GM12878 (cell line): ENCODE measurements around the gene MEGF9. TPM values are rescaled to one million over a fixed set of nuclear protein-coding genes. Genes with fewer than 3 reads are reported as not detected.

ENCODE experiments used
- ATAC-seq: fragments of 200-7000 bp; cut with Tn5 transposase; 3 replicates; pipeline ENCODE4 v1.9.1; 2020; ENCODE audit warnings: mild to moderate bottlenecking, moderate library complexity
- BruUV-seq: library from RNA; stranded (reverse); fragments of 400-500 nt; replicated peaks from 2 replicates; lab custom pipeline; 2021; lab: Mats Ljungman, UMichigan
- CTCF ChIA-PET: fragments of 300-600 bp; sonication (Branson Sonifier 250); formaldehyde crosslinking; extraction: SDS; loops from one replicate; lab custom pipeline; 2021; ENCODE audit warnings: inconsistent platforms; lab: Yijun Ruan, JAX
- POLR2A ChIA-PET: fragments of 350-600 bp; formaldehyde crosslinking; extraction: SDS; loops from one replicate; lab custom pipeline; 2021; ENCODE audit warnings: inconsistent platforms; lab: Charles Lee
- RAD21 ChIA-PET: fragments of 300-600 bp; sonication (Branson Sonifier 250); formaldehyde crosslinking; loops from one replicate; lab custom pipeline; 2023; ENCODE audit warnings: antibody characterized with exemption; ENCODE audit not compliant: unreplicated experiment; lab: Charles Lee
- SMC1A ChIA-PET: fragments of 300-600 bp; sonication (Branson Sonifier 250); formaldehyde crosslinking; loops from one replicate; lab custom pipeline; 2023; ENCODE audit not compliant: unreplicated experiment, uncharacterized antibody; lab: Charles Lee
- DNase-seq: peaks from one replicate; pipeline ENCODE4 v3.0.0-alpha.2; 2011; ENCODE audit warnings: low read depth, low spot score
- FAIRE-seq: peaks from 3 replicates; lab custom pipeline; 2011; peaks lifted over from hg19 to GRCh38; lab: Jason Lieb, UNC
- H2AFZ ChIP-seq: 2 replicates; pipeline ENCODE4 v1.6.0; 2011; ENCODE audit warnings: low read depth, low read length, control low read depth; ENCODE audit not compliant: control insufficient read depth
- H3K27ac ChIP-seq: 2 replicates; pipeline ENCODE4 v1.5.1; 2011; ENCODE audit warnings: control low read depth; ENCODE audit not compliant: control insufficient read depth, insufficient read depth
- H3K27me3 ChIP-seq, 2 experiments: replicated peaks in 1 of 2; 2 replicates each; pipeline versions ENCODE4 v1.6.0 to v1.6.1; 2011; ENCODE audit warnings: low read length in 1 of 2; ENCODE audit not compliant: control insufficient read depth in 2 of 2, insufficient read depth in 2 of 2
- H3K36me3 ChIP-seq, 2 experiments: 2 replicates each; pipeline ENCODE4 v1.5.1; 2011; ENCODE audit warnings: low read length in 1 of 2; ENCODE audit not compliant: control insufficient read depth in 2 of 2, insufficient read depth in 2 of 2
- H3K4me1 ChIP-seq: 2 replicates; pipeline ENCODE4 v1.6.1; 2011; ENCODE audit warnings: mild to moderate bottlenecking, low read length, moderate library complexity, mixed read lengths; ENCODE audit not compliant: control insufficient read depth, insufficient read depth
- H3K4me2 ChIP-seq: 2 replicates; pipeline ENCODE4 v1.6.0; 2011; ENCODE audit warnings: control low read depth; ENCODE audit not compliant: control insufficient read depth, insufficient read depth
- H3K4me3 ChIP-seq: fragments of 200-600 bp; sonication (generic); 2 replicates; pipeline ENCODE4 v1.5.1; 2016
- H3K79me2 ChIP-seq: 2 replicates; pipeline ENCODE4 v1.6.0; 2011; ENCODE audit warnings: low read length; ENCODE audit not compliant: control insufficient read depth, insufficient read depth
- H3K9ac ChIP-seq: 2 replicates; pipeline ENCODE4 v1.8.0; 2011; ENCODE audit warnings: low read length, control low read depth, mixed read lengths; ENCODE audit not compliant: control insufficient read depth, insufficient read depth
- H3K9me3 ChIP-seq: replicated peaks from 3 replicates; pipeline ENCODE4 v1.5.1; 2011; ENCODE audit warnings: mild to moderate bottlenecking, low read length; ENCODE audit not compliant: control insufficient read depth, insufficient read depth
- H4K20me1 ChIP-seq: 2 replicates; pipeline ENCODE4 v1.6.0; 2011; ENCODE audit not compliant: control insufficient read depth, insufficient read depth
- FOS ChIP-seq: IDR thresholded peaks from 3 replicates; pipeline ENCODE4 v1.6.1; 2011; ENCODE audit warnings: borderline replicate concordance; ENCODE audit not compliant: insufficient read length; ENCODE audit errors: extremely low read depth
- PML ChIP-seq: IDR thresholded peaks from 2 replicates; pipeline ENCODE4 v1.6.1; 2012; ENCODE audit warnings: low read length, inconsistent platforms
- POLR2A ChIP-seq: IDR thresholded peaks from 2 replicates; pipeline ENCODE4 v1.6.1; 2011; ENCODE audit warnings: low read depth, mild to moderate bottlenecking, low read length
- SPI1 ChIP-seq: IDR thresholded peaks from 2 replicates; pipeline ENCODE4 v1.6.1; 2011; ENCODE audit warnings: low read depth, mild to moderate bottlenecking, low read length, moderate library complexity, borderline replicate concordance; ENCODE audit not compliant: insufficient read depth
- SRF ChIP-seq, 2 experiments: IDR thresholded peaks; 2 replicates each; pipeline ENCODE4 v1.6.1; 2011; ENCODE audit warnings: low read depth in 2 of 2, low read length in 2 of 2, mild to moderate bottlenecking in 1 of 2, moderate library complexity in 1 of 2
- SUZ12 ChIP-seq: fragments of 200-600 bp; sonication (generic); IDR thresholded peaks from one replicate; pipeline ENCODE4 v1.6.1; 2018; ENCODE audit warnings: antibody characterized with exemption, mild to moderate bottlenecking; ENCODE audit not compliant: unreplicated experiment
- TCF3 ChIP-seq: IDR thresholded peaks from 2 replicates; pipeline ENCODE4 v1.6.1; 2012; ENCODE audit warnings: low read depth, mild to moderate bottlenecking, low read length, borderline replicate concordance; ENCODE audit not compliant: insufficient read depth
- WGBS: methylation state at CpG from one replicate; pipeline ENCODE4 v1.1.6; 2016; ENCODE audit warnings: low lambda C conversion rate; ENCODE audit not compliant: insufficient replicate concordance, insufficient coverage; ENCODE audit errors: missing lambda C conversion rate; 5-methylcytosine and 5-hydroxymethylcytosine counted together
- in situ Hi-C: fragments of 300-500 bp; cut with MboI; formaldehyde crosslinking; loops from 9 replicates; pipeline ENCODE4 v1.14.3; 2018; ENCODE audit warnings: mixed read lengths
- intact Hi-C: fragments of 100-400 bp; cut with micrococcal nuclease; formaldehyde crosslinking; loops from one replicate; pipeline ENCODE4 v1.14.2; 2022; ENCODE audit not compliant: unreplicated experiment
- polyA plus RNA-seq, 11 experiments: library from polyadenylated mRNA; depleted of rRNA in 4 of 11; unstranded in 6 of 11; stranded (reverse) in 5 of 11; fragments of >200 nt; fragmentation: Nextera tagmentation in 4 of 11; fragmentation: Illumina TruSeq in 1 of 11; extraction: Ambion mirVana in 4 of 11; extraction: Trizol in 1 of 11; gene quantifications; 1 replicate in 1 of 11; 2 replicates in 10 of 11; pipeline versions ENCODE4 v1.2.1 to v1.2.3, GENCODE V29; 2011 to 2016; ENCODE audit warnings: inconsistent platforms in 2 of 11, missing spikeins in 2 of 11, low read depth in 1 of 11
- total RNA-seq, 4 experiments: library from RNA; depleted of rRNA in 3 of 4; stranded (reverse); fragments of >200 nt in 3 of 4; fragmentation: Illumina TruSeq in 1 of 4; extraction: Trizol in 1 of 4; gene quantifications; 2 replicates each; pipeline versions ENCODE4 v1.2.1 to v1.2.3, GENCODE V29; 2013 to 2021
- TF ChIP-seq, protein P1 (sequence below): fragments of 450-650 bp; IDR thresholded peaks from 2 replicates; pipeline ENCODE4 v1.6.1; 2017; ENCODE audit warnings: borderline replicate concordance
- TF ChIP-seq, protein P2 (sequence below): IDR thresholded peaks from 2 replicates; pipeline ENCODE4 v1.6.1; 2012; ENCODE audit warnings: low read length, inconsistent platforms

The MEGF9 gene
- total and polyA plus RNA-seq, 10 of the 15 experiments (the other 5 are each of a cell fraction or from before 2014, with no cell fraction given): 0.71 to 5.1 (median 2.6) TPM

- Histone ChIP-seq H3K36me3 (no peaks in the 10 kb centered on the region), H3K4me3 (no peak overlapping the region)
- no TSS peak for BruUV-seq
- no peak for DNase-seq
- RAD21 ChIA-PET: no interaction called here
- TF ChIP-seq SRF (IDR thresholded peaks at IDR 0.05; ENCODE audit: low read depth in 2 of 2, low read length in 2 of 2): no peak
- TF ChIP-seq, protein P1, sequence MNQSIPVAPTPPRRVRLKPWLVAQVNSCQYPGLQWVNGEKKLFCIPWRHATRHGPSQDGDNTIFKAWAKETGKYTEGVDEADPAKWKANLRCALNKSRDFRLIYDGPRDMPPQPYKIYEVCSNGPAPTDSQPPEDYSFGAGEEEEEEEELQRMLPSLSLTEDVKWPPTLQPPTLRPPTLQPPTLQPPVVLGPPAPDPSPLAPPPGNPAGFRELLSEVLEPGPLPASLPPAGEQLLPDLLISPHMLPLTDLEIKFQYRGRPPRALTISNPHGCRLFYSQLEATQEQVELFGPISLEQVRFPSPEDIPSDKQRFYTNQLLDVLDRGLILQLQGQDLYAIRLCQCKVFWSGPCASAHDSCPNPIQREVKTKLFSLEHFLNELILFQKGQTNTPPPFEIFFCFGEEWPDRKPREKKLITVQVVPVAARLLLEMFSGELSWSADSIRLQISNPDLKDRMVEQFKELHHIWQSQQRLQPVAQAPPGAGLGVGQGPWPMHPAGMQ: no peak
- TF ChIP-seq, protein P2, sequence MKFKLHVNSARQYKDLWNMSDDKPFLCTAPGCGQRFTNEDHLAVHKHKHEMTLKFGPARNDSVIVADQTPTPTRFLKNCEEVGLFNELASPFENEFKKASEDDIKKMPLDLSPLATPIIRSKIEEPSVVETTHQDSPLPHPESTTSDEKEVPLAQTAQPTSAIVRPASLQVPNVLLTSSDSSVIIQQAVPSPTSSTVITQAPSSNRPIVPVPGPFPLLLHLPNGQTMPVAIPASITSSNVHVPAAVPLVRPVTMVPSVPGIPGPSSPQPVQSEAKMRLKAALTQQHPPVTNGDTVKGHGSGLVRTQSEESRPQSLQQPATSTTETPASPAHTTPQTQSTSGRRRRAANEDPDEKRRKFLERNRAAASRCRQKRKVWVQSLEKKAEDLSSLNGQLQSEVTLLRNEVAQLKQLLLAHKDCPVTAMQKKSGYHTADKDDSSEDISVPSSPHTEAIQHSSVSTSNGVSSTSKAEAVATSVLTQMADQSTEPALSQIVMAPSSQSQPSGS: no peak
- TF ChIP-seq POLR2A: no peak
- TF ChIP-seq FOS: no peak
- TF ChIP-seq SUZ12: no peak
- no peak for TF ChIP-seq SPI1
- TF ChIP-seq PML: no peak
- no peak for TF ChIP-seq TCF3
- TF ChIP-seq, all 136 proteins: peak for 0
- H3K27ac ChIP-seq: no peak overlapping the region
- H3K27me3 ChIP-seq: no peaks in the 10 kb centered on the region
- 96% methylated on average over 4 of the region's 4 CpGs for WGBS
- H3K79me2 ChIP-seq: no peaks in the 10 kb centered on the region
- no peak overlapping the region for H2AFZ ChIP-seq
- H3K4me2 ChIP-seq: no peak overlapping the region
- no peak for FAIRE-seq
- H3K9me3 ChIP-seq: no peaks in the 10 kb centered on the region
- CTCF ChIA-PET: interaction anchor here (0.6 kb wide), 1 partner anchor 1974 kb away, joined by 4 read pairs; no protein-coding TSS in a partner anchor
- POLR2A ChIA-PET: no interaction called here
- in situ Hi-C loops (no loop called here), intact Hi-C loops (no loop called here)
- SMC1A ChIA-PET: no interaction called here
- H3K9ac ChIP-seq: no peak overlapping the region
- ATAC-seq: no peak
- no peaks in the 10 kb centered on the region; the same call in 1 of the 2 replicates for H3K4me1 ChIP-seq
- H4K20me1 ChIP-seq: no peaks in the 10 kb centered on the region
Measured at GRCh38 chr9:120680579-120680978, 33.7 kb downstream of the MEGF9 start.
